ENCODE measurements around the gene EVA1C.
"Not testable (repeated sequence)": the region's sequence is repeated elsewhere in the genome, so short reads cannot be mapped to it uniquely, and the experiment has no call there.

Gene EVA1C

DNA sequence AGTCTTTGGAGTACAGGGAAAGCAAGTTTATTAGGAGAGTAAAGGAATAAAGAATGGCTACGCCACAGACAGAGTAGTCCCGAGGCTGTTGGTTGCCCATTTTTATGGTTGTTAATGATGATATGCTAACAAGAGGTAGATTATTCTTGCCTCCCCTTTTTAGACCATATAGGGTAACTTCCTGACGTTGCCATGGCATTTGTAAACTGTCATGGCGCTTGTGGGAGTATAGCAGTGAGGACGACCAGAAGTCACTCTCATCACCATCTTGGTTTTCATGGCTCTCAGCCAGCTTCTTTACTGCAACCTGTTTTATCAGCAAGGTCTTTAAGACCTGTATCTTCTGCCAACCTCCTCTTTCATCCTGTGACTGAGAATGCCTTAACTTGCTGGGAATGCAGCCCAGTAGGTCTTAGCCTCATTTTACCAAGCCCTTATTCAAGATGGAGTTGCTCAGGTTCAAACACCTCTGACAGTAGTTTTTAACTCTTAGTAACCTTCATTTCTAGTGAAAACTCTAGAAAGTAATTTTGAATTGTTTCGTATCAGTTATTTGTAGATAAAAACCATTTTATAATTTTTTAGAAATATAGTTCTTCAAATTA is 146.6 kb downstream of the EVA1C start:
- TF ChIP-seq, protein P1, sequence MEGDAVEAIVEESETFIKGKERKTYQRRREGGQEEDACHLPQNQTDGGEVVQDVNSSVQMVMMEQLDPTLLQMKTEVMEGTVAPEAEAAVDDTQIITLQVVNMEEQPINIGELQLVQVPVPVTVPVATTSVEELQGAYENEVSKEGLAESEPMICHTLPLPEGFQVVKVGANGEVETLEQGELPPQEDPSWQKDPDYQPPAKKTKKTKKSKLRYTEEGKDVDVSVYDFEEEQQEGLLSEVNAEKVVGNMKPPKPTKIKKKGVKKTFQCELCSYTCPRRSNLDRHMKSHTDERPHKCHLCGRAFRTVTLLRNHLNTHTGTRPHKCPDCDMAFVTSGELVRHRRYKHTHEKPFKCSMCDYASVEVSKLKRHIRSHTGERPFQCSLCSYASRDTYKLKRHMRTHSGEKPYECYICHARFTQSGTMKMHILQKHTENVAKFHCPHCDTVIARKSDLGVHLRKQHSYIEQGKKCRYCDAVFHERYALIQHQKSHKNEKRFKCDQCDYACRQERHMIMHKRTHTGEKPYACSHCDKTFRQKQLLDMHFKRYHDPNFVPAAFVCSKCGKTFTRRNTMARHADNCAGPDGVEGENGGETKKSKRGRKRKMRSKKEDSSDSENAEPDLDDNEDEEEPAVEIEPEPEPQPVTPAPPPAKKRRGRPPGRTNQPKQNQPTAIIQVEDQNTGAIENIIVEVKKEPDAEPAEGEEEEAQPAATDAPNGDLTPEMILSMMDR (IDR thresholded peaks at IDR 0.05; ENCODE audit: low read depth, low read length), result no peak
- no peak overlapping the region for H3K27ac ChIP-seq
- no peak for DNase-seq
- no peaks in the 10 kb centered on the region for H3K36me3 ChIP-seq
- no peaks in the 10 kb centered on the region for H3K27me3 ChIP-seq (ENCODE audit: insufficient read depth, low read depth, severe bottlenecking)
- H3K4me3 ChIP-seq (ENCODE audit: low read depth, low read length), result no peak overlapping the region
- H3K9me3 ChIP-seq (ENCODE audit: severe bottlenecking), result no peaks in the 10 kb centered on the region

DNA sequence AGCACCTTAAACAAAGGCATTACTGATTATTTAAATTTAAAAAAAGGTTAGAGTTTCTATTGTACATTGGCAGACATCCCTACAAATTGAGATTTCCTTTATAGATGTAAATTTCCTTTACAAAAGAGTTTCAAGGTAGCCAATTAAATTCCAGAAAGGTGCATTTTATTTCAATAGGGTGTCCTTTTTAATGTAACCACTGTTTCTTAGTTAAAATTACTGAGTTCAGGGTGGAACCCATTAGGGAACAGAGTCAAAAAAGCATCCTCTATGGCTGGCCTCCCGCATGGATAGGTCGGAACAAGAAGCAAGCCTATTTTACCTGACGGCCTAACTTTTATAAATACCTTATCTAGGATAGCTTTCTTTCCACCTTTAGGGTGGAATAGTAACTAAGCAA is 148.4 kb downstream of the EVA1C start:
- no peak overlapping the region for H3K4me3 ChIP-seq (ENCODE audit: low read depth, low read length)
- peaks cover 3% of the 10 kb centered on the region for H3K9me3 ChIP-seq (ENCODE audit: severe bottlenecking)
- TF ChIP-seq, protein P1 (IDR thresholded peaks at IDR 0.05; ENCODE audit: low read depth, low read length), result no peak
- H3K27me3 ChIP-seq (ENCODE audit: insufficient read depth, low read depth, severe bottlenecking), result no peaks in the 10 kb centered on the region
- DNase-seq, result no peak
- H3K36me3 ChIP-seq, result no peaks in the 10 kb centered on the region
- H3K27ac ChIP-seq, result no peak overlapping the region

DNA sequence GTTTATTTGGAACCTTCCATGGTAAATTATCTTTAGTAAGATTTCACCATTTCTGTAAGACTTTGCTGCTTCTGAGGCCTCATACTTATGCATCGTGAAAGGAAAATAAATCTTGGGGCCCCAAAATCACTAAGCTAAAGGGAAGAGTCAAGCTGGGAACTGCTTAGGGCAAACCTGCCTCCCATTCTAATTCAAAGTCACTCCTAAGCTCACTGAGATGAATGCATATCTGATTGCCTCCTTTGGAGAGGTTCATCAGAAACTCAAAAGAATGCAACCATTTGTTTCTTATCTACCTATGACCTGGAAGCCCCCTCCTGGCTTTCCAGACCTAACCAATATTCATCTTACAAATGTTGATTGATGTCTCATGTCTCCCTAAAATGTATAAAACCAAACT is 149.0 kb downstream of the EVA1C start:
- H3K4me3 ChIP-seq (ENCODE audit: low read depth, low read length); DNase-seq; H3K36me3 ChIP-seq; H3K9me3 ChIP-seq (ENCODE audit: severe bottlenecking); H3K27me3 ChIP-seq (ENCODE audit: insufficient read depth, low read depth, severe bottlenecking); H3K27ac ChIP-seq: not testable (repeated sequence)

DNA sequence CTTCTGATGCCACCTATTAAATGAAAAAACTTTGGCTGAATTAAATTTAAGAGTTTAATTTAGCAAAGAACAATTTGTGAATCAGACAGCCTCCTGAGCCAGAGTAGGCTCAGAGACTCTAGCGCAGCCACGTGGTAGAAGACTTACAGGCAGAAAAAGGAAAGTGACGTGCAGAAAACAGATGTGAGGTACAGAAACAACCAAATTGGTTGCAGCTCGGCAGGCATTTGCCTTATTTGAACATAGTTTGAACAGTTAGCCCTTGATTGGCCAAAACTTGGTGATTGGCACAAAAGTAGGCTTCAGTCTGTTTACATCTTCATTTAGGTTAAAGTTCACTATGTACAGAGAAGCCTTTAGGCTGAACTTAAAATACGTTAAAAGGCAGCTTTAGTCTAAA is 149.9 kb downstream of the EVA1C start:
- no peak overlapping the region for H3K27ac ChIP-seq
- no peaks in the 10 kb centered on the region for H3K27me3 ChIP-seq (ENCODE audit: insufficient read depth, low read depth, severe bottlenecking)
- TF ChIP-seq, protein P1 (IDR thresholded peaks at IDR 0.05; ENCODE audit: low read depth, low read length), result 0 out of 2 replicates have a peak, but pooled peaks have one; percentile 5
- H3K36me3 ChIP-seq, result no peaks in the 10 kb centered on the region
- H3K9me3 ChIP-seq (ENCODE audit: severe bottlenecking), result peaks cover 3% of the 10 kb centered on the region
- DNase-seq, result no peak
- H3K4me3 ChIP-seq (ENCODE audit: low read depth, low read length), result no peak overlapping the region

DNA sequence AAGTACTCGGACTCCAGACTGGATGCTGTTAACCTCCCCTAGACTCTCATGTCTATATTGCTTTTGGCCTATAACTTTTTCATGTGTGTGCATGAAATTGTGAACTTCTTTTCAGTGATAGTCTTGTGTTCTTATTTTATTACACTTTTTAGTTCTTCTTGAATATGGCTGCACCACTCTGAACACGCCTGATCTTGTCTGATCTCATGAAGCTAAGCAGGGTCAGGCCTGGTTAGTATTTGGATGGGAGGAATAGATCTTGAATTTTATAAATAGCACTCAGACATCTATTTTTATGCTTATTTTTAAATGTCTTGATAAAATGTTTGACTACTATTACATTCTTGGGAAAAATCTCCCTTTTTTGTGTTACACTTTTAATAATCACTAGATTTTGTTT is 150.4 kb downstream of the EVA1C start:
- peaks cover 3% of the 10 kb centered on the region for H3K9me3 ChIP-seq (ENCODE audit: severe bottlenecking)
- H3K27ac ChIP-seq, result no peak overlapping the region

More for the DNA sequence above, 150.4 kb downstream of the EVA1C start:
- no peak for DNase-seq
- no peak overlapping the region for H3K4me3 ChIP-seq (ENCODE audit: low read depth, low read length)
- TF ChIP-seq, protein P1 (IDR thresholded peaks at IDR 0.05; ENCODE audit: low read depth, low read length), result no peak
- no peaks in the 10 kb centered on the region for H3K36me3 ChIP-seq
- no peaks in the 10 kb centered on the region for H3K27me3 ChIP-seq (ENCODE audit: insufficient read depth, low read depth, severe bottlenecking)
